ENCODE measurements around the gene SCN3A. TPM values are rescaled to one million over a fixed set of nuclear protein-coding genes. Genes with fewer than 3 reads are reported as not detected.

The SCN3A gene
- polyA plus RNA-seq, 1 donor from 2014 or later = 161 TPM

- Histone ChIP-seq H3K36me3 (ENCODE audit: insufficient read depth, low read length) (peaks cover 12% of the 10 kb centered on the region), H3K9ac (ENCODE audit: low read length) (peak overlapping the region; percentile 3), H3F3A (ENCODE audit: insufficient read depth, low read length, poor library complexity, severe bottlenecking) (no peaks in the 10 kb centered on the region), H3K27ac (ENCODE audit: low read length) (peak overlapping the region; percentile 58), H3K4me3 (ENCODE audit: low read length) (peak overlapping the region; percentile 36), H3K9me3 (ENCODE audit: low read length) (no peaks in the 10 kb centered on the region), H3K79me2 (replicated peaks; ENCODE audit: insufficient read depth, low read length) (no peaks in the 10 kb centered on the region), H3K4me2 (ENCODE audit: low read length) (peak overlapping the region; percentile 37), H4K20me1 (ENCODE audit: insufficient read depth) (no peaks in the 10 kb centered on the region), H3K27me3 (ENCODE audit: insufficient read depth, low read depth, low read length) (no peaks in the 10 kb centered on the region), H3K9me2 (ENCODE audit: insufficient read depth, low read length) (no peaks in the 10 kb centered on the region), H2AFZ (ENCODE audit: low read depth, low read length) (no peak overlapping the region)
- peak; percentile 43 for TF ChIP-seq EP300 (conservative IDR thresholded peaks at IDR 0.05; ENCODE audit: poor library complexity, severe bottlenecking)
- TF ChIP-seq SMC3 (conservative IDR thresholded peaks at IDR 0.05; ENCODE audit: poor library complexity) = no peak
- TF ChIP-seq CTCF (IDR thresholded peaks at IDR 0.05; ENCODE audit: poor library complexity, severe bottlenecking) = no peak
- peak; percentile 34 for TF ChIP-seq POLR2AphosphoS5 (IDR thresholded peaks at IDR 0.05)
Measured at GRCh38 chr2:165112133-165112573, 91.7 kb downstream of the SCN3A start.

- Histone ChIP-seq H3K4me3 (ENCODE audit: low read length) (no peak overlapping the region), H3K36me3 (ENCODE audit: insufficient read depth, low read length) (peaks cover 12% of the 10 kb centered on the region), H4K20me1 (ENCODE audit: insufficient read depth) (no peaks in the 10 kb centered on the region), H3K9me3 (ENCODE audit: low read length) (no peaks in the 10 kb centered on the region), H3K79me2 (replicated peaks; ENCODE audit: insufficient read depth, low read length) (no peaks in the 10 kb centered on the region), H3K9ac (ENCODE audit: low read length) (no peak overlapping the region), H3K27ac (ENCODE audit: low read length) (no peak overlapping the region), H3F3A (ENCODE audit: insufficient read depth, low read length, poor library complexity, severe bottlenecking) (no peaks in the 10 kb centered on the region), H3K4me2 (ENCODE audit: low read length) (no peak overlapping the region), H2AFZ (ENCODE audit: low read depth, low read length) (no peak overlapping the region), H3K27me3 (ENCODE audit: insufficient read depth, low read depth, low read length) (no peaks in the 10 kb centered on the region), H3K9me2 (ENCODE audit: insufficient read depth, low read length) (no peaks in the 10 kb centered on the region)
- TF ChIP-seq SMC3 (conservative IDR thresholded peaks at IDR 0.05; ENCODE audit: poor library complexity) (no peak), RAD21 (conservative IDR thresholded peaks at IDR 0.05) (no peak), EZH2 (IDR thresholded peaks at IDR 0.05; ENCODE audit: borderline replicate concordance, insufficient read depth, low read length, poor library complexity, severe bottlenecking) (no peak), REST (IDR thresholded peaks at IDR 0.05; ENCODE audit: borderline replicate concordance) (no peak), MXI1 (conservative IDR thresholded peaks at IDR 0.05; ENCODE audit: poor library complexity, severe bottlenecking) (no peak), POLR2AphosphoS5 (IDR thresholded peaks at IDR 0.05) (no peak), CTCF (IDR thresholded peaks at IDR 0.05; ENCODE audit: poor library complexity, severe bottlenecking) (no peak), TAF1 (IDR thresholded peaks at IDR 0.05; ENCODE audit: low read depth) (no peak)
Measured at GRCh38 chr2:165110394-165110793, 93.5 kb downstream of the SCN3A start.

All from neural cell (in vitro differentiated cells).